HEK293 (cell line): Measurements from ENCODE around the gene PCNX3.

ENCODE experiments used
- CTCF ChIA-PET: fragments of 350-600 bp; formaldehyde crosslinking; extraction: SDS; loops from one replicate; lab custom pipeline; 2021; ENCODE audit warnings: antibody characterized with exemption; lab: Yijun Ruan, JAX
- POLR2A ChIA-PET: fragments of 300-600 bp; formaldehyde crosslinking; extraction: SDS; loops from one replicate; lab custom pipeline; 2020; ENCODE audit warnings: antibody characterized with exemption, inconsistent platforms; lab: Yijun Ruan, JAX
- H3K27ac ChIP-seq: fragments of 200-500 bp; sonication (Bioruptor generic); 2 replicates; pipeline ENCODE4 v1.5.1; 2014; ENCODE audit warnings: low read depth, low read length, control low read depth, inconsistent platforms; ENCODE audit errors: extremely low read depth
- H3K36me3 ChIP-seq, 2 experiments: fragments of 200-500 bp in 1 of 2; sonication (Bioruptor generic) in 1 of 2; 1 replicate in 1 of 2; 2 replicates in 1 of 2; pipeline ENCODE4 v1.5.1; 2014 to 2017; ENCODE audit warnings: inconsistent platforms in 2 of 2, low read length in 2 of 2; ENCODE audit not compliant: control insufficient read depth in 2 of 2, insufficient read depth in 1 of 2
- H3K4me1 ChIP-seq: fragments of 200-500 bp; sonication (Bioruptor generic); 2 replicates; pipeline ENCODE4 v1.5.1; 2014; ENCODE audit warnings: mild to moderate bottlenecking, low read length, inconsistent platforms; ENCODE audit not compliant: control insufficient read depth, insufficient read depth
- H3K4me3 ChIP-seq: 2 replicates; pipeline ENCODE4 v1.5.1; 2011; ENCODE audit warnings: low read depth, mild to moderate bottlenecking, control low read depth, low read length, moderate library complexity
- H3K9me3 ChIP-seq: fragments of 200-500 bp; sonication (Bioruptor generic); 2 replicates; pipeline ENCODE4 v1.5.1; 2014; ENCODE audit warnings: low read depth, low read length, inconsistent platforms; ENCODE audit not compliant: control insufficient read depth, insufficient read depth
- ATF2 ChIP-seq: fragments of 450-650 bp; formaldehyde crosslinking; IDR thresholded peaks from 2 replicates; pipeline ENCODE4 v1.5.1; 2016; ENCODE audit warnings: missing biosample characterization, missing genetic modification characterization, low read depth
- GLIS1 ChIP-seq: fragments of 450-650 bp; formaldehyde crosslinking; IDR thresholded peaks from 2 replicates; pipeline ENCODE4 v1.5.1; 2016; ENCODE audit warnings: missing biosample characterization, missing genetic modification characterization
- IKZF3 ChIP-seq: fragments of 450-650 bp; IDR thresholded peaks from 2 replicates; pipeline ENCODE4 v1.5.0; 2018; ENCODE audit warnings: missing biosample characterization, mild to moderate bottlenecking, missing genetic modification characterization, moderate library complexity
- PATZ1 ChIP-seq: fragments of 450-650 bp; formaldehyde crosslinking; IDR thresholded peaks from 2 replicates; pipeline ENCODE4 v1.5.1; 2016; ENCODE audit warnings: missing biosample characterization, missing genetic modification characterization
- PRDM10 ChIP-seq: fragments of 450-650 bp; formaldehyde crosslinking; IDR thresholded peaks from 2 replicates; pipeline ENCODE4 v1.5.1; 2016; ENCODE audit warnings: missing biosample characterization, missing genetic modification characterization
- REPIN1 ChIP-seq: fragments of 450-650 bp; formaldehyde crosslinking; IDR thresholded peaks from 2 replicates; pipeline ENCODE4 v1.5.1; 2017; ENCODE audit warnings: missing biosample characterization, missing genetic modification characterization, low read depth
- SP2 ChIP-seq: fragments of 450-650 bp; formaldehyde crosslinking; IDR thresholded peaks from 2 replicates; pipeline ENCODE4 v1.5.1; 2016; ENCODE audit warnings: missing biosample characterization, missing genetic modification characterization
- ZFP37 ChIP-seq: fragments of 450-650 bp; formaldehyde crosslinking; IDR thresholded peaks from 2 replicates; pipeline ENCODE4 v1.5.1; 2016; ENCODE audit warnings: missing biosample characterization, missing genetic modification characterization
- ZFP69B ChIP-seq: fragments of 450-650 bp; formaldehyde crosslinking; IDR thresholded peaks from 2 replicates; pipeline ENCODE4 v1.5.1; 2016; ENCODE audit warnings: missing biosample characterization, missing genetic modification characterization
- ZIC2 ChIP-seq: fragments of 450-650 bp; formaldehyde crosslinking; IDR thresholded peaks from 2 replicates; pipeline ENCODE4 v1.5.1; 2016; ENCODE audit warnings: missing biosample characterization, missing genetic modification characterization
- ZNF114 ChIP-seq: fragments of 450-650 bp; formaldehyde crosslinking; IDR thresholded peaks from 2 replicates; pipeline ENCODE4 v1.5.0; 2017; ENCODE audit warnings: missing biosample characterization, missing genetic modification characterization
- ZNF146 ChIP-seq: fragments of 450-650 bp; formaldehyde crosslinking; IDR thresholded peaks from 2 replicates; pipeline ENCODE4 v1.5.1; 2016; ENCODE audit warnings: missing biosample characterization, missing genetic modification characterization
- ZNF148 ChIP-seq: fragments of 450-650 bp; formaldehyde crosslinking; IDR thresholded peaks from 2 replicates; pipeline ENCODE4 v1.5.0; 2017; ENCODE audit warnings: missing biosample characterization, missing genetic modification characterization, borderline replicate concordance
- ZNF157 ChIP-seq: fragments of 450-650 bp; formaldehyde crosslinking; IDR thresholded peaks from 2 replicates; pipeline ENCODE4 v1.5.1; 2016; ENCODE audit warnings: missing biosample characterization, missing genetic modification characterization
- ZNF223 ChIP-seq: fragments of 450-650 bp; formaldehyde crosslinking; IDR thresholded peaks from 2 replicates; pipeline ENCODE4 v1.5.1; 2016; ENCODE audit warnings: missing biosample characterization, missing genetic modification characterization
- ZNF501 ChIP-seq: fragments of 450-650 bp; formaldehyde crosslinking; IDR thresholded peaks from 2 replicates; pipeline ENCODE4 v1.5.1; 2016; ENCODE audit warnings: missing biosample characterization, missing genetic modification characterization
- ZNF571 ChIP-seq: fragments of 450-650 bp; formaldehyde crosslinking; IDR thresholded peaks from 2 replicates; pipeline ENCODE4 v1.5.0; 2017; ENCODE audit warnings: missing biosample characterization, missing genetic modification characterization
- ZNF610 ChIP-seq: fragments of 450-650 bp; formaldehyde crosslinking; IDR thresholded peaks from 2 replicates; pipeline ENCODE4 v1.5.1; 2016; ENCODE audit warnings: missing biosample characterization, missing genetic modification characterization, borderline replicate concordance
- ZNF777 ChIP-seq: fragments of 450-650 bp; formaldehyde crosslinking; IDR thresholded peaks from 2 replicates; pipeline ENCODE4 v1.5.1; 2017; ENCODE audit warnings: missing biosample characterization, missing genetic modification characterization, borderline replicate concordance
- ZNF791 ChIP-seq: fragments of 450-650 bp; formaldehyde crosslinking; IDR thresholded peaks from 2 replicates; pipeline ENCODE4 v1.5.1; 2016; ENCODE audit warnings: missing biosample characterization, missing genetic modification characterization
- ZSCAN30 ChIP-seq: fragments of 450-650 bp; IDR thresholded peaks from 2 replicates; pipeline ENCODE4 v1.5.1; 2018; ENCODE audit warnings: missing biosample characterization, mild to moderate bottlenecking, missing genetic modification characterization, moderate library complexity

Gene PCNX3

GRCh38 chr11:65588199-65589054 lies 27.1 kb upstream of the PCNX3 start (continued):
- TF ChIP-seq ZNF146 (no peak), ZNF148 (tag by site-specific recombination) (no peak), REPIN1 (tag by site-specific recombination) (no peak), ATF2 (tag by site-specific recombination) (no peak), IKZF3 (tag by site-specific recombination) (no peak), ZNF610 (no peak), ZFP37 (tag by site-specific recombination) (no peak), ZNF791 (no peak), PRDM10 (tag by site-specific recombination) (no peak), ZNF571 (no peak), ZNF157 (tag by site-specific recombination) (no peak), ZNF501 (tag by site-specific recombination) (no peak), GLIS1 (tag by site-specific recombination) (peak; percentile 78), ZNF114 (tag by site-specific recombination) (no peak), ZSCAN30 (tag by site-specific recombination) (0 out of 2 replicates have a peak, but pooled peaks have one; percentile 25), ZFP69B (tag by site-specific recombination) (no peak), ZNF223 (tag by site-specific recombination) (no peak), ZNF777 (tag by site-specific recombination) (no peak)

GRCh38 chr11:65589444-65590239 lies 25.9 kb upstream of the PCNX3 start:
- ChIA-PET CTCF (interaction anchor here (0.9 to 4.4 kb wide), 9 partner anchors 13 to 53 kb away, joined by 4 to 28 read pairs (median 5); partner anchors contain the start of genes EHBP1L1, FAM89B and PCNX3), POLR2A (no interaction called here)
- Histone ChIP-seq H3K36me3 (no peaks in the 10 kb centered on the region), H3K27ac (no peak overlapping the region), H3K4me3 (no peak overlapping the region), H3K9me3 (no peaks in the 10 kb centered on the region), H3K4me1 (no peaks in the 10 kb centered on the region)
- peak; percentile 26; the same call in 1 of the 2 replicates for TF ChIP-seq SP2 (tag by site-specific recombination)
- TF ChIP-seq ZIC2 (tag by site-specific recombination): peak; percentile 37; the same call in 1 of the 2 replicates
- TF ChIP-seq PATZ1 (tag by site-specific recombination): no peak
